Measurements from ENCODE around the gene ERG. TPM values are rescaled to one million over a fixed set of nuclear protein-coding genes. Genes with fewer than 3 reads are reported as not detected.

ERG gene
- polyA plus RNA-seq, 1 experiment = not detected

- ChIA-PET POLR2A (no interaction called here), CTCF (no interaction called here)
- no peak for DNase-seq (ENCODE audit: low read depth, low spot score)
- TF ChIP-seq, protein P1, sequence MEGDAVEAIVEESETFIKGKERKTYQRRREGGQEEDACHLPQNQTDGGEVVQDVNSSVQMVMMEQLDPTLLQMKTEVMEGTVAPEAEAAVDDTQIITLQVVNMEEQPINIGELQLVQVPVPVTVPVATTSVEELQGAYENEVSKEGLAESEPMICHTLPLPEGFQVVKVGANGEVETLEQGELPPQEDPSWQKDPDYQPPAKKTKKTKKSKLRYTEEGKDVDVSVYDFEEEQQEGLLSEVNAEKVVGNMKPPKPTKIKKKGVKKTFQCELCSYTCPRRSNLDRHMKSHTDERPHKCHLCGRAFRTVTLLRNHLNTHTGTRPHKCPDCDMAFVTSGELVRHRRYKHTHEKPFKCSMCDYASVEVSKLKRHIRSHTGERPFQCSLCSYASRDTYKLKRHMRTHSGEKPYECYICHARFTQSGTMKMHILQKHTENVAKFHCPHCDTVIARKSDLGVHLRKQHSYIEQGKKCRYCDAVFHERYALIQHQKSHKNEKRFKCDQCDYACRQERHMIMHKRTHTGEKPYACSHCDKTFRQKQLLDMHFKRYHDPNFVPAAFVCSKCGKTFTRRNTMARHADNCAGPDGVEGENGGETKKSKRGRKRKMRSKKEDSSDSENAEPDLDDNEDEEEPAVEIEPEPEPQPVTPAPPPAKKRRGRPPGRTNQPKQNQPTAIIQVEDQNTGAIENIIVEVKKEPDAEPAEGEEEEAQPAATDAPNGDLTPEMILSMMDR (IDR thresholded peaks at IDR 0.05; ENCODE audit: low read depth, low read length) = no peak
- H3K9me3 ChIP-seq (ENCODE audit: control insufficient read depth, insufficient read depth, low read length) = no peaks in the 10 kb centered on the region
- no peak overlapping the region for H3K27ac ChIP-seq (ENCODE audit: low read depth, low read length)
- no peak overlapping the region for H3K4me3 ChIP-seq (ENCODE audit: low read depth, low read length)
- H3K27me3 ChIP-seq (ENCODE audit: control insufficient read depth, insufficient read depth, low read length) = no peaks in the 10 kb centered on the region
Observed at GRCh38 chr21:38467911-38468310, 30.4 kb downstream of the ERG start.

DNA sequence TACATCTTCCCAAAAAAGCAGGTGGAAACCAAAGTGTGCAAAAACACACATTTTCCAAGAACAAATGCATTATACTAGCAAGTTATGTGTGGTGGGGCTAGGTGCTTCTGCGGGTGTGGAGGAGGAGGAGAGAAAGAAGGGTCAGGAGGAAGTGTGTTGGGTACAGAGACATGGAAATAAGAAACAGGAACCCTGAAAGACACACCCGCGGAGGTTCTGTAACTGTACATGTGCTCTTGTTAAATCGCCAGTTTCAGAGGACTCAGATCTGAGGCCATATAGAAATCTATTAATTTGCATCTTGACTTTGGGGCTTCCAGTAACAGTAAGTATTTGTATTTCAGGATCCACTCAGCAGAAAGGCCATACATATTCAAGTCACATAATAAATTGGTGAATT lies 30.9 kb downstream of the ERG start:
- no peak for DNase-seq (ENCODE audit: low read depth, low spot score)
- Histone ChIP-seq H3K27ac (ENCODE audit: low read depth, low read length) (no peak overlapping the region), H3K4me3 (ENCODE audit: low read depth, low read length) (no peak overlapping the region), H3K9me3 (ENCODE audit: control insufficient read depth, insufficient read depth, low read length) (no peaks in the 10 kb centered on the region), H3K27me3 (ENCODE audit: control insufficient read depth, insufficient read depth, low read length) (no peaks in the 10 kb centered on the region)
- ChIA-PET CTCF (no interaction called here), POLR2A (no interaction called here)
- TF ChIP-seq, protein P1 (IDR thresholded peaks at IDR 0.05; ENCODE audit: low read depth, low read length) = no peak

DNA sequence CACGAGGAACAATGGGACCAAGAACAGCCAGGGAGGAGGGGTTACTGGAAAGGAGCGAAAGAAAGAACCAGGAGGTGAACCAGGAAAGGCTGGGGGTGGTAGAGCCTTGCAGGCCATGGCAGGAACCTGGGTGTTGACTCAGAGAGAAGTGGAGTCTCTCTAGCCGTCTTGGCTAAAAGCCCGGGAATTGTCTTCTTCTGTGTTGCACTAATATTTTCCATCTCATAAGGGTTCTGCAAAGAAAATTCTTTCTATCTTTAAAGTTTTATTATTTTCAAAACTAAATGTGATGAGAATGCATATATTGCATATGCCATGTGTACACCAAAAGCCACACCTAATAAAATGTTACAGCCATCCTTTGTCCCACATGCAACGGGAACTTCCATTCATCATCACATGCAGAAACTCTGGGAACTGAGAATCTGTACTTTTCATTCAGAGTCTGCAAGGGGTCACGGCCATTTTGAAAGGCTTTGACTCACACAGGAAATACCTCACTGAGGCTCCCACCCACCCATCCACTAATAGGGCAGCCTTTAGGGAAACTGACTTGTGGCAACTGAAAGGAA lies 38.0 kb downstream of the ERG start:
- Histone ChIP-seq H3K9me3 (ENCODE audit: control insufficient read depth, insufficient read depth, low read length) (no peaks in the 10 kb centered on the region), H3K27ac (ENCODE audit: low read depth, low read length) (no peak overlapping the region), H3K4me3 (ENCODE audit: low read depth, low read length) (no peak overlapping the region), H3K27me3 (ENCODE audit: control insufficient read depth, insufficient read depth, low read length) (peaks cover 2% of the 10 kb centered on the region)
- POLR2A ChIA-PET = no interaction called here
- TF ChIP-seq, protein P1 (IDR thresholded peaks at IDR 0.05; ENCODE audit: low read depth, low read length) = no peak
- CTCF ChIA-PET = no interaction called here
- DNase-seq (ENCODE audit: low read depth, low spot score) = no peak

GRCh38 chr21:38459490-38459889 lies 38.8 kb downstream of the ERG start:
- TF ChIP-seq, protein P1 (IDR thresholded peaks at IDR 0.05; ENCODE audit: low read depth, low read length) = no peak
- peaks cover 2% of the 10 kb centered on the region for H3K27me3 ChIP-seq (ENCODE audit: control insufficient read depth, insufficient read depth, low read length)
- ChIA-PET POLR2A (no interaction called here), CTCF (no interaction called here)
- H3K4me3 ChIP-seq (ENCODE audit: low read depth, low read length) = no peak overlapping the region
- H3K27ac ChIP-seq (ENCODE audit: low read depth, low read length) = no peak overlapping the region
- no peaks in the 10 kb centered on the region for H3K9me3 ChIP-seq (ENCODE audit: control insufficient read depth, insufficient read depth, low read length)
- no peak for DNase-seq (ENCODE audit: low read depth, low spot score)

- no peaks in the 10 kb centered on the region for H3K9me3 ChIP-seq (ENCODE audit: control insufficient read depth, insufficient read depth, low read length)
Observed at GRCh38 chr21:38455403-38455802, 42.9 kb downstream of the ERG start.

More at GRCh38 chr21:38455403-38455802, 42.9 kb downstream of the ERG start:
- TF ChIP-seq, protein P1 (IDR thresholded peaks at IDR 0.05; ENCODE audit: low read depth, low read length) = no peak
- ChIA-PET POLR2A (no interaction called here), CTCF (no interaction called here)
- Histone ChIP-seq H3K27ac (ENCODE audit: low read depth, low read length) (no peak overlapping the region), H3K4me3 (ENCODE audit: low read depth, low read length) (no peak overlapping the region), H3K27me3 (ENCODE audit: control insufficient read depth, insufficient read depth, low read length) (peaks cover 7% of the 10 kb centered on the region)
- DNase-seq (ENCODE audit: low read depth, low spot score) = no peak
